Gastroesophageal sphincter (tissue), 4 donors: Measurements from ENCODE around the gene LGALS1. TPM values are rescaled to one million over a fixed set of nuclear protein-coding genes. Genes with fewer than 3 reads are reported as not detected.

Source experiments
- ATAC-seq: fragments of 150-250 bp; one replicate; pipeline ENCODE4 v1.9.1; 2016; ENCODE audit warnings: mild to moderate bottlenecking, moderate library complexity
- H3K27ac ChIP-seq, 4 donors: fragments of 200-600 bp; sonication (generic) in 3 of 4; 1 replicate in 3 of 4; 2 replicates in 1 of 4; pipeline ENCODE4 v1.5.1; 2016 to 2019
- H3K27me3 ChIP-seq: fragments of 200-600 bp; sonication (generic); one replicate; pipeline ENCODE4 v1.5.1; 2019
- H3K36me3 ChIP-seq, 2 donors: fragments of 200-600 bp; sonication (generic); one replicate each; pipeline ENCODE4 v1.5.1; 2019; ENCODE audit warnings: control low read depth in 1 of 2
- H3K4me1 ChIP-seq, 3 donors: fragments of 200-600 bp; sonication (generic); 1 replicate in 2 of 3; 2 replicates in 1 of 3; pipeline ENCODE4 v1.5.1; 2016 to 2019; ENCODE audit warnings: control low read depth in 2 of 3
- H3K4me3 ChIP-seq, 2 donors: fragments of 200-600 bp; sonication (generic); one replicate each; pipeline ENCODE4 v1.5.1; 2019; ENCODE audit warnings: mild to moderate bottlenecking in 1 of 2, moderate library complexity in 1 of 2
- H3K9me3 ChIP-seq, 3 donors: fragments of 200-600 bp; sonication (generic); one replicate each; pipeline ENCODE4 v1.5.1; 2017 to 2019; ENCODE audit warnings: control low read depth in 2 of 3
- EP300 ChIP-seq: sonication (generic); formaldehyde crosslinking; IDR thresholded peaks from one replicate; pipeline ENCODE4 v1.6.1; 2017; ENCODE audit warnings: antibody characterized with exemption, mild to moderate bottlenecking
- POLR2A ChIP-seq, 2 donors: fragments of 450-650 bp; IDR thresholded peaks; one replicate each; pipeline ENCODE4 v1.6.1; 2017; ENCODE audit warnings: antibody characterized with exemption in 2 of 2, mild to moderate bottlenecking in 2 of 2, moderate library complexity in 1 of 2
- POLR2AphosphoS5 ChIP-seq: sonication (generic); formaldehyde crosslinking; IDR thresholded peaks from one replicate; pipeline ENCODE4 v1.6.1; 2017; ENCODE audit warnings: antibody characterized with exemption
- WGBS, 2 donors: methylation state at CpG; one replicate each; pipeline ENCODE4 v1.1.5; 2018; ENCODE audit warnings: low coverage in 1 of 2; 5-methylcytosine and 5-hydroxymethylcytosine counted together
- total RNA-seq, 4 donors: library from RNA; depleted of rRNA; stranded (reverse); fragments of >200 nt; gene quantifications; one replicate each; pipeline ENCODE4 v1.1.0, GENCODE V29; 2016
- TF ChIP-seq, protein P1 (sequence below), 4 experiments: fragments of 200-600 bp in 2 of 4; fragments of 450-650 bp in 2 of 4; sonication (generic) in 1 of 4; IDR thresholded peaks; one replicate each; pipeline ENCODE4 v1.5.1; 2017 to 2019; ENCODE audit warnings: antibody characterized with exemption in 4 of 4, mild to moderate bottlenecking in 2 of 4, moderate library complexity in 2 of 4

Gene LGALS1
- total RNA-seq: 1,000 to 10,000 TPM in 3 of 4 donors, 100 to 1,000 TPM in 1; 747 to 1,092 (median 1,059) TPM

- Histone ChIP-seq H3K36me3 (peaks cover 0 to 23% of the 10 kb centered on the region in 2 donors), H3K9me3 (no peaks in the 10 kb centered on the region), H3K27me3 (no peaks in the 10 kb centered on the region), H3K27ac (peak within 1 kb of the TSS; percentile 70 to 98 (median 94)), H3K4me3 (peak within 1 kb of the TSS; percentile 42 to 57), H3K4me1 (peaks cover 3 to 83% (median 26%) of the 10 kb centered on the region in 3 donors)
- TF ChIP-seq POLR2A (IDR thresholded peaks at IDR 0.05): peak; percentile 57 to 80
- no peak for TF ChIP-seq EP300
- TF ChIP-seq POLR2AphosphoS5: peak; percentile 81
- TF ChIP-seq, protein P1, sequence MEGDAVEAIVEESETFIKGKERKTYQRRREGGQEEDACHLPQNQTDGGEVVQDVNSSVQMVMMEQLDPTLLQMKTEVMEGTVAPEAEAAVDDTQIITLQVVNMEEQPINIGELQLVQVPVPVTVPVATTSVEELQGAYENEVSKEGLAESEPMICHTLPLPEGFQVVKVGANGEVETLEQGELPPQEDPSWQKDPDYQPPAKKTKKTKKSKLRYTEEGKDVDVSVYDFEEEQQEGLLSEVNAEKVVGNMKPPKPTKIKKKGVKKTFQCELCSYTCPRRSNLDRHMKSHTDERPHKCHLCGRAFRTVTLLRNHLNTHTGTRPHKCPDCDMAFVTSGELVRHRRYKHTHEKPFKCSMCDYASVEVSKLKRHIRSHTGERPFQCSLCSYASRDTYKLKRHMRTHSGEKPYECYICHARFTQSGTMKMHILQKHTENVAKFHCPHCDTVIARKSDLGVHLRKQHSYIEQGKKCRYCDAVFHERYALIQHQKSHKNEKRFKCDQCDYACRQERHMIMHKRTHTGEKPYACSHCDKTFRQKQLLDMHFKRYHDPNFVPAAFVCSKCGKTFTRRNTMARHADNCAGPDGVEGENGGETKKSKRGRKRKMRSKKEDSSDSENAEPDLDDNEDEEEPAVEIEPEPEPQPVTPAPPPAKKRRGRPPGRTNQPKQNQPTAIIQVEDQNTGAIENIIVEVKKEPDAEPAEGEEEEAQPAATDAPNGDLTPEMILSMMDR (IDR thresholded peaks at IDR 0.05): peak in 2 of 4 experiments; percentile 4 to 62
- ATAC-seq: peak; percentile 90
- WGBS, 2 donors: 0% methylated on average over 1 to 4 of the region's 34 CpGs
Observed at GRCh38 chr22:37674951-37675929, at the start of gene LGALS1. Gene LGALS1 (plus strand): TSS chr22:37675636. CDS start chr22:37675703, 67 bp downstream.

DNA sequence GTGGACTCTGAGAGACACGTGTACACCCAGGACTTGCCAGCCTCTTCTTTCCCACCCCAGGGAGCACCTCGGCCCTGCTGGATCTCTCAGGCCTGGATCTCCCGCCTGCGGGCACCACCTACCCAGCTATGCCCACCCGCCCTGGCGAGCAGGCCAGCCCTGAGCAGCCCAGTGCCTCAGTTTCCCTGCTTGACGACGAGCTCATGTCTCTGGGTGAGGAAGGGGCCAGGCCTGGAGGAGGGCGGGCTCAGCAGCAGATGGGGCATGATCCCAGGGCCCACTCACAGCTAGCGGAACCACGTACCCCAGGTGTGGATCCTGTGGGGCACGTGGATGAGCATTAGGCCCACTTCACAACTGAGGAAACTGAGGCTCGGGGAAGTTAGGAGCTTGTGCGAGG, 49.7 kb upstream of the LGALS1 start:
- peak overlapping the region in 3 of 4 donors; percentile 76 to 80 (median 77) for H3K27ac ChIP-seq
- no peak overlapping the region for H3K4me3 ChIP-seq
- WGBS, 2 donors: no CpG with 5 or more reads among the region's 14 CpGs
- ATAC-seq: no peak
- TF ChIP-seq POLR2A (IDR thresholded peaks at IDR 0.05): no peak
- TF ChIP-seq, protein P1 (IDR thresholded peaks at IDR 0.05): no peak
- TF ChIP-seq EP300: no peak
- no peak for TF ChIP-seq POLR2AphosphoS5
- no peaks in the 10 kb centered on the region for H3K9me3 ChIP-seq
- H3K4me1 ChIP-seq: peaks cover 0 to 49% (median 20%) of the 10 kb centered on the region in 3 donors
- no peaks in the 10 kb centered on the region for H3K27me3 ChIP-seq
- H3K36me3 ChIP-seq: peaks cover 0 to 83% of the 10 kb centered on the region in 2 donors

DNA sequence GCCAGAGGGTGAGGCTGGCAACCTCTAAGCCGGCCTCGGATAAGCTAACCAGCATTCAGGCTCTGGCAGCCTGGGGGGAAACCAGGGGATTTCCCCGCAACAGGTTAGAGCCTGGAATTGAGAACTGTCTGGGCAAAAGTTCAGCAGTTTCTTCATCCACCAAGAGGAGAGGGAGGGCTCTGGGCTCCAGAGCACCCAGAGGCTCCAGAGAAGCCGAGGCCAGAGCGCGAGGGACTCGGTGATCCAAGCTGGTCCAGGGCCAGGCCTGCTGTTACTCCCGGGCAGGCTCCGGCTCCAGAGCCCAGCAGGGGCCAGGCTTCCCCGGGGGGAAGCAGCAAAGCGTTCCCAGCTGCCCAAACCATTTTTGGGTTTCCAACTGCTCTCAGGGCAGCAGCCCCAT, 49.3 kb upstream of the LGALS1 start:
- no peaks in the 10 kb centered on the region for H3K9me3 ChIP-seq
- TF ChIP-seq, protein P1 (IDR thresholded peaks at IDR 0.05): peak in 3 of 4 experiments; percentile 20 to 32 (median 23)
- no peak for TF ChIP-seq POLR2A (IDR thresholded peaks at IDR 0.05)
- no peak for TF ChIP-seq EP300
- TF ChIP-seq POLR2AphosphoS5: peak; percentile 30
- H3K4me1 ChIP-seq: peaks cover 0 to 49% (median 20%) of the 10 kb centered on the region in 3 donors
- no peaks in the 10 kb centered on the region for H3K27me3 ChIP-seq
- H3K36me3 ChIP-seq: peaks cover 0 to 83% of the 10 kb centered on the region in 2 donors
- ATAC-seq: peak; percentile 92
- no peak overlapping the region for H3K4me3 ChIP-seq
- 36 to 40% methylated on average over 1 to 3 of the region's 11 CpGs for whole genome bisulfite sequencing, 2 donors
- H3K27ac ChIP-seq: peak overlapping the region; percentile 7 to 80 (median 76)

DNA sequence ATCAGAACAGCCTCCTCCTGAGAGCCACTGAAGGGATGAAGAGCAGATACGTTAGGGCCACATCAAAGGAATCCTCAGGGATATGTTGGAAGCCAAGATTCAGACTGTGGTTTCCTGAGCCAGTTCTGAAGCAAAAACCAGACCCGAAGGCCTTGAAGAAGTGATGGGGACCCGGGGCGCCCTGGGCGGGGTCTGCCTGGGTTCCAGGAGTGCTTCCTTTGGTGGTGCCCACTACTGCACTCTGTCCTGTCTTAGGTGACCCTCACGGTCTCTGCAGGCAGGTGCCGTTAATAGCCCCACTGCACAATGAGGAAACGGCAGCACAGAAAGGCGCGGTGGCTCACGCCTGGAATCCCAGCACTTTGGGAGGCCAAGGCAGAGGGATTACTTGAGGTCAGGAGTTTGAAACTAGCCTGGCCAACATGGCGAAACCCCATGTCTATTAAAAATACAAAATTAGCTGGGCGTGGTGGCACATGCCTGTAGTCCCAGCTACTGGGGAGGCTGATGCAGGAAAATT, 48.8 kb upstream of the LGALS1 start:
- Histone ChIP-seq H3K27ac (peak overlapping the region; percentile 7 to 80 (median 76)), H3K36me3 (peaks cover 0 to 83% of the 10 kb centered on the region in 2 donors), H3K9me3 (no peaks in the 10 kb centered on the region), H3K27me3 (no peaks in the 10 kb centered on the region), H3K4me3 (no peak overlapping the region), H3K4me1 (peaks cover 0 to 49% (median 20%) of the 10 kb centered on the region in 3 donors)
- WGBS, 2 donors: 20 to 70% methylated on average over 1 to 2 of the region's 13 CpGs
- ATAC-seq: no peak
- TF ChIP-seq, protein P1 (IDR thresholded peaks at IDR 0.05): no peak
- no peak for TF ChIP-seq POLR2AphosphoS5
- no peak for TF ChIP-seq EP300
- TF ChIP-seq POLR2A (IDR thresholded peaks at IDR 0.05): no peak
